GM15510 (cell line): ENCODE measurements around the gene RBPJ.

Experiments
- POLR2A ChIP-seq: IDR thresholded peaks from 3 replicates; pipeline ENCODE4 v1.6.1; 2011; ENCODE audit warnings: borderline replicate concordance; ENCODE audit not compliant: insufficient read length; ENCODE audit errors: extremely low read depth

The RBPJ gene

DNA sequence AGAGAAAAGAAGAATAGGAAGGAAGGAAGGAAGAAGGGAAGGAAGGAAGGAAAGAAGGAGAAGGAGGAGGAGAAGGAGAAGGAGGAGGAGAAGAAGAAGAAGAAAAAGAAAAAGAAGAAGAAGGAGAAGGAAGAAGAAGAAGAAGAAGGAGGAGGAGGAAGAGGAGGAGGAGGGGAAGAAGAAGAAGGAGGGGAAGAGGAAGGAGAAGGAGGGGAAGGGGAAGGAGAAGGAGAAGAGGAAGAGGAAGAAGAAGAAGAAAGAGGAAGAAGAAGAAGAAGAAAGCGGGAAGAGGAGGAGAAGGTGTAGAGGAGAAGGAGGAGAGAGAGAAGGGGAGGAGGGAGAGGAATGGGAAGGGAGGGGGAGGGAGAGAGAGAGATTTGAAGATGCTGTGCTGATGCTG lies 146.9 kb downstream of the RBPJ start:
- no peak for TF ChIP-seq POLR2A

DNA sequence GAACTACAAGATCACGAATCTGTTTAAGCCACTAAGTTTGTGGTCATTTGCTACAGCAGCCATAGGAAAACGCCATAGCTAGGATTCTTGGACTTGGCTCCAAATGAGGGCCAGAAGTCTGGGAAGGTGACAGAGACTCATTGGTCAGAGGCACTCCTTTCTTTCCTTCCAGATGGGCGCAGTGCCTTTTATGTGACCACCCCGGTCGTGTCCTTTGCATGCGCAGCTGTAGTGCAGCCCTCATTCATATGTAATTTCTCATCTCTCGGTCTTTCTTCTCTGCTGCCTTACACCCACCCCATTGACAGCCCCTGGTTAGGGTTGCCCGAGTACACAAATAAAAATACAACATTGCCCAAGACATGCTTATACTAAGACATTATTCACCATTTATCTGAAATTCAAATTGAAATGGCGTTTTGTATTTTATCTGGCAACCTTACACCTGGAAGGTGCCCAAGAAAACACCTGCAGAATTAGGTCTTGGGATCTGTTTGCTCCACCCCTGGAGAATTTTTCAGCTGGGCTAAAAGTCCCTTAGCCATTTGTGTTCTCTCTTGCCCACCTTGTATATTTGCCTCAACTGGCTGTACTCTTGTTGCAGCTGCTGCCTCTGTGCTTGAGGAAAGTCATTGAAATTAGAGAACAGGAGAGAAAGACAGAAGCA lies 147.6 kb downstream of the RBPJ start:
- TF ChIP-seq POLR2A: no peak

DNA sequence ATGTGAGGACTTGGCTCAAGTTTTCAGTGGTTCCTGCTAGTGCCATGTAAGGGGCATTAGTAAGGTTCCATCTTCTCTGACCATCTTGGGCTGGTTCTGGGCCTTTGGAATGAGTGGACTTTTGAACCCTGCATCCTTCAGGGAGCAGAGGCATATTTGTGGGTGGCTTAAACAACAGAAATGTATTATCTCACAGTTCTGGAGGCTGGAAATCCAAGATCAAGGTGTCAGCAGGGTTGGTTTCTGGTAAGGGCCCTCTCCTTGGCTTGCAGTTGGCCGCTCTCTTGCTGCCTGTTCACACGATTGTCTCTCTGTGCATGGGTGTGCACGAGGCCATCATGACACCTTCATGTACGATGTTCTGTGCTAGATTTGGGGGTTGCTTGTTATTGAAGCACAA lies 148.2 kb downstream of the RBPJ start:
- TF ChIP-seq POLR2A: no peak

DNA sequence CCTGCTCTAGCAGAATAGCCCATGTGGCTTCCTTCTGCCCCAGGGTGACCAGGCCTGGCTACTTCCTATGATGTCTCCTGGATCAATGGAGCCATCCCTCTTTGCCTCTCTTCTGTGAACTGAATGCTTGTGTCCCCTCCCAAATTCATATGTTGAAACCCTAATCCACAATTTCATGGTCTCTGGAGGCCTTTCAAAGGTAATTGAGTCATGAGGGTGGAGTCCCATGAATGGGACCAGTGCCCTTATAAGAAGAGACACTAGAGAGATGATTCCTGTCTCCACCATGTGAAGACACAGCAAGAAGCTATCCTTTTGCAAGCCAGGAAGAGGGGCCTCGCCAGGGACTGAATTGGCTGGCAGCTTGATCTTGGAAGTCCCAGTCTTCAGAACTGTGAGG lies 151.1 kb downstream of the RBPJ start:
- TF ChIP-seq POLR2A: no peak

DNA sequence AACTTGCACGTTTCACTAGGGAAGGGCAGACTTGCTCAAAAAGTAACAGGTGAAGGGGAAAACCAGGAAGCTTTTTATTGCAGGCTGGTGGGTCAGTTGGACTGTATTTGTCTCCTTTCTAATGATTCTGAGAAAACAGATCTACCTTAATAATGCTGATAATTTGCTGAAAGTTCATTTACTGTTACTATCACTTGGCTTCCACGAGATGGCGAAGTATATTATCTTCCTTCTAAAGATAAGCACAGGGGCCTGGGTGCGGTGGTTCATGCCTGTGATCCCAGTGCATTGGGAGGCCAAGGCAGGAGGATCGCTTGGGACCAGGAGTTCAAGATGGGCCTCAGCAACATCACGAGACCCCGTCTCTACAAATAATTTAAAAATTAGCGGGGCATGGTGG lies 153.1 kb downstream of the RBPJ start:
- no peak for TF ChIP-seq POLR2A

DNA sequence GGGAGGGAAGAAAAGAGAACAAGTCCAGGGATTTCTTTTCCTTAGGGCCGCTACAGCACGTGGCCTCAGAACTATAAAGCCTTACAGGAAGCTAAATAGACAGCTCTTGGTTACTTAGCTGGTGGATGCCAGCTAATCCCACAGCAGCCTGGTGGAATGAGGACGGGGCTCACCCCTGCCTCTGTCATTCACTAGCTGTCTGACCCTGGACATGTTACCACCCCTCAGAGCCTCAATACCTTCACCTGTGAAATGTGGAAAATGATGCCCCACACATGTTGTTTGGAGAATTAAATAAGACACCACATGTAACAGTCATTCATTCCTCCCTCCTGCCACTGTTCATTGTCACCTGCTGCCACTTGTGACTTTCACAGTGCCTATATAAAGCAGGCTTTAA lies 153.7 kb downstream of the RBPJ start:
- no peak for TF ChIP-seq POLR2A

DNA sequence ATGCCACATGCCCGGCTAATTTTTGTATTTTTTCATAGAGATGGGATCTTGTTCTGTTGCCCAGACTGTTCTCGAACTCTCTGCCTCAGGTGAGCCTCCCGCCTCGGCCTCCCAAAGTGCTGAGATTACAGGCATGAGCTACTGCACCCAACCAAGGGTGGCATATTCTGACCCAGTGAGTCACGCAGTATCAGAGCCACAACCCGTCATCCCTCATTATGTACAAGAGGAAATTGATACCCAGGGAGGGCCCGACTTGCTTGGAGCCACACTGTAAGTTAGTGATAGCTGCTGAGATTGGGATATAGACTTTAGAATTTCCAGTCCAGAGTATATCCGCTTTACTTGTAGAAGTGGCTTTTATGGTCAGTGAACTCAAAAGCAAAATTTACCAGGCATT lies 154.9 kb downstream of the RBPJ start:
- TF ChIP-seq POLR2A: no peak

DNA sequence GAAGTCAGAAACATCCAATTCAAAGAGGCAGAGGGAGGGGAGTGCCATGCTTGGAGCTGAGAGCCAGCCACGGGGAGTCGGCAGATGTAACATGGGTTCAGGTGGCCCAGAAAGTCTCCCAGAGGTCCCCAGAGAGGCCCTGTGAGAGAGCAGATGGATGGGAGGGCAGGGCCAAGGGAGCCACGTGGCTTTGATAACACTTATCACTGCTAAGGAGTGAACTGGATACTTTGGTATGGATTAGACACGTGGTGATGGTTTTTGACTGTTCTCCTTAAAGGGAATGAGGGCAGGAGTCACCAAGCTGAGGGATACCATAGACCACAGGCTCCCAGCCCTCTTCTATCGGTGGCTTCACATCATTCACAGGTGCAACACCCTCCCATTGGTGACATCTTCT lies 155.7 kb downstream of the RBPJ start:
- TF ChIP-seq POLR2A: no peak

DNA sequence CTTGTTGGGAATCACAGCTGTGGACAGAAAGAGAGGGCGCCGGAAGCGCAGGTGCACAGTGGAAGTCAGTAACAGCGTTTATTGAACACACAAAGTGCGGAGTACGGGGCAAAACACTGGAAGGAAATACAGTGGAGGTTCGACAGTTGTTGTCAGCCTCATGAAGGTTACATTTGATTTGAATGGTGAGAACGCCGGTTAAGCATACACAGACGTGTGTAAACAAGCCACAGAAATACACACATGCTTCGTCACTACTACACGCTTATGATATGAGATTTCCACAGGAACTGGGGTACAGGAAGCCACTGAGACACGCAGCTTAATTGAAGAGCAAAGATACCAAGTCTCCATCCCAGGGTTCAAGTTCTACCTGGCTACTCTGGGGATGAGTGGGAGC lies 157.5 kb downstream of the RBPJ start:
- no peak for TF ChIP-seq POLR2A

DNA sequence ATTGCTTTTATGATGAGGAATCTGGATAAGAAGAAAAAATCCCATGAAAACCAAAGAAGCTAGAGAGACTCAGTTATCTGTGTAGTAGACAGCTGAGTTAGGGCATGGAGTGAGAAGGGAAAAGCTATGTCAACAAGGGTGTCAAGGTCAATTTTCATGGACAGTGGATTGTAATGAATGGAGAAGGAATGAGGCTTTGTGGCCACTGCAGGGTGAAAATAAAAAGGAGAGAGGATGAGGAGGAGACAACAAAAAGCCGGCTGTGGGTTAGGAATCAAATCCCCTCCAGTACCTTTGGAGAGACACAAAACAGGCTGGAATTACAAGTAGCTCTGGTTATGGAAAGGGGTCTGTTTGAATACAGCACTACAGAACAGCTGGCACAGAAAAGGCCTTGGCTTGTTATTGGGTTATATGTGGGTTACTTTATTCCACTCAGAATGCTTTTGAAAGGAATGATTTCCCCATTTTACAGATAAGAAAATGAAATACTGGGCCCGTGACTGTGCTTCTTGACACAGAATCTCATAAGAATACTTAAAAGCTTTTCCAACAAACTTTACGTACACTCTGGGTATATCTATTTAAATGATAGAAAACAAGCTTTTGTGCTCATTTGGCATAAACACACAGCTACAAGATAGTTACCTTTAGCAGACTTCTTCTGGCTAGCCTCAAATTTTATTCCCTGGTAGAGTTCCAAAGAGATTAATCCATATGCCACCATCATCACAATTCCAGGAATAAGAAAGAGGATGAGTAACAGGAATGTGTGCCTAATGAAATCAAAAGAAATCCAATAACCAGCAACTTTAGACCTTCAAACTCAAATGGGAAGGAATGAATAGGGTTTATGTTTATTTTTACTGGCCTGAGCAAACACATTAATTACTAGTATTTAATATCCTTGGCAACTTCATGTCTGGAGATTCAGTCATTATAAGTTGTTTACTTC lies 162.0 kb downstream of the RBPJ start:
- no peak for TF ChIP-seq POLR2A

DNA sequence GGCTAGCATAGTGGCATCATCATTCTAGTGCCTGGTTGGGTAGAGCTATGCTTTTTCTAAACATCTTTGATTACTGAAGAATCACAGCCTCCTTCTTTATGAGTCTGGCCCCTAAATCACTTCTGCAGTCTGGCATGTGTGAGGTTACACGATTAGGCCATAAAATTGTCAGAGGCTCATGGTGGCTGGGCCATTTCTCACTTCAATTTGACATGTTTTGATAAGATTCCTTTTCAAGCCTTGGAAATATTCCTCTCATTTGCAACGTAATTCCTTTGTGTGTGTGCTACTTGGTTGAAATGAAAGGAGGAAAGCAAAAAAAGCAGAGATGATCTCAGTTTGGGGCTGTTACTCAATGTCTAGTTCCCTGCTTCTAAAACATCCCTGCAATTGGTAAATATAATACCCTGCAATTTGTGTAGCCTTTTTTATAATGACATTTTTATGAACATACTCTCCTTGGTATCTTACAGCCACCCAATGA lies 163.3 kb downstream of the RBPJ start:
- TF ChIP-seq POLR2A: no peak

DNA sequence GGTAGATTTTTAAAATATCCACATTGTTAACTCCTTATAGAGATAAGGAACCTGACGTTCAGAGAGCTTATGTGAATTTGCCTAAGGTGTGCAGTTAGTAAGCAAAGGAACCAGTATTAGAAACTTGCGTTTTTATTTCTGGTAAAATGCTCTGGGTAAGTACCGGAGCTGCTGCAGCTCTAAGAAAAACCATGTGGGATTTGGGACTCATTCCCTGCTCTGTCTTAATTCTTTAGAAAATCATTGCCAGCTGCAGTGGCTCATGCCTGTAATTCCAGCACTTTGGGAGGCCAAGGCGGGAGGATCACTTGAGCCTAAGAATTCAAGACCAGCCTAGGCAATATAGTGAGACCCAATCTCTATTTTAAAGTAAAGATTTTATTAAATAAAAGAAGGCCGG lies 163.7 kb downstream of the RBPJ start:
- TF ChIP-seq POLR2A: no peak
